K562 (cell line): ENCODE results near the gene ATP6V0E2.

Source experiments
- ATF3 ChIP-seq, 2 experiments: fragments of 450-650 bp in 1 of 2; sonication (generic) in 1 of 2; formaldehyde crosslinking in 1 of 2; IDR thresholded peaks in 1 of 2; conservative IDR thresholded peaks in 1 of 2; 2 replicates each; pipeline versions ENCODE4 v1.6.1 to v1.8.1; 2016 to 2023; ENCODE audit warnings: mild to moderate bottlenecking in 2 of 2, moderate library complexity in 2 of 2, inconsistent platforms in 1 of 2, missing genetic modification reagents in 1 of 2
- BACH1 ChIP-seq: fragments of 200-800 bp; sonication (Bioruptor generic); IDR thresholded peaks from 2 replicates; pipeline ENCODE4 v1.6.1; 2016; ENCODE audit warnings: missing genetic modification characterization, missing compliant biosample characterization
- DNMT1 ChIP-seq: fragments of 450-650 bp; IDR thresholded peaks from 2 replicates; pipeline ENCODE4 v1.6.1; 2016; ENCODE audit warnings: antibody characterized with exemption, mild to moderate bottlenecking
- ETV5 ChIP-seq: sonication (generic); formaldehyde crosslinking; IDR thresholded peaks from 2 replicates; pipeline ENCODE4 v1.4.0; 2020; ENCODE audit warnings: low read depth, mild to moderate bottlenecking, missing genetic modification reagents
- EZH2 ChIP-seq: IDR thresholded peaks from 2 replicates; pipeline ENCODE4 v1.6.1; 2012; ENCODE audit warnings: low read depth, mild to moderate bottlenecking, inconsistent platforms, low read length, borderline replicate concordance
- RFX1 ChIP-seq: fragments of 450-650 bp; IDR thresholded peaks from 2 replicates; pipeline ENCODE4 v1.6.1; 2016; ENCODE audit warnings: mild to moderate bottlenecking, moderate library complexity
- SIX5 ChIP-seq, 2 experiments: IDR thresholded peaks; 2 replicates each; pipeline ENCODE4 v1.6.1; 2011; ENCODE audit warnings: low read length in 2 of 2, borderline replicate concordance in 1 of 2, low read depth in 1 of 2, mild to moderate bottlenecking in 1 of 2, moderate library complexity in 1 of 2; ENCODE audit not compliant: insufficient read depth in 1 of 2
- YY1 ChIP-seq, 3 experiments: IDR thresholded peaks; 2 replicates each; pipeline ENCODE4 v1.6.1; 2011; ENCODE audit warnings: low read length in 2 of 3, mild to moderate bottlenecking in 2 of 3, moderate library complexity in 2 of 3, borderline replicate concordance in 1 of 3, control low read depth in 1 of 3, low read depth in 1 of 3; ENCODE audit not compliant: insufficient read depth in 3 of 3, insufficient replicate concordance in 2 of 3, control insufficient read depth in 1 of 3, insufficient read length in 1 of 3; ENCODE audit errors: extremely low read depth in 1 of 3
- ZFP30 ChIP-seq: fragments of 250-450 bp; sonication (Bioruptor Pico); IDR thresholded peaks from 2 replicates; pipeline ENCODE4 v1.8.0; 2022; ENCODE audit warnings: moderate library complexity, mild to moderate bottlenecking, inconsistent platforms, borderline replicate concordance
- ZSCAN32 ChIP-seq: fragments of 450-650 bp; formaldehyde crosslinking; IDR thresholded peaks from 2 replicates; pipeline ENCODE4 v1.4.0; 2020; ENCODE audit warnings: mild to moderate bottlenecking, moderate library complexity
- TF ChIP-seq, protein P1 (sequence below), 3 experiments: IDR thresholded peaks in 2 of 3; conservative IDR thresholded peaks in 1 of 3; 2 replicates each; pipeline ENCODE4 v1.5.1; 2011 to 2012; ENCODE audit warnings: low read length in 3 of 3, mild to moderate bottlenecking in 3 of 3, control low read depth in 2 of 3, improper control_type of control experiment in 1 of 3, inconsistent platforms in 1 of 3, low read depth in 1 of 3, mixed read lengths in 1 of 3, moderate library complexity in 1 of 3; ENCODE audit not compliant: insufficient read depth in 2 of 3
- TF ChIP-seq, protein P2 (sequence below): sonication (generic); formaldehyde crosslinking; IDR thresholded peaks from 2 replicates; pipeline ENCODE4 v1.9.0; 2022; ENCODE audit warnings: mild to moderate bottlenecking, missing genetic modification reagents

DNA sequence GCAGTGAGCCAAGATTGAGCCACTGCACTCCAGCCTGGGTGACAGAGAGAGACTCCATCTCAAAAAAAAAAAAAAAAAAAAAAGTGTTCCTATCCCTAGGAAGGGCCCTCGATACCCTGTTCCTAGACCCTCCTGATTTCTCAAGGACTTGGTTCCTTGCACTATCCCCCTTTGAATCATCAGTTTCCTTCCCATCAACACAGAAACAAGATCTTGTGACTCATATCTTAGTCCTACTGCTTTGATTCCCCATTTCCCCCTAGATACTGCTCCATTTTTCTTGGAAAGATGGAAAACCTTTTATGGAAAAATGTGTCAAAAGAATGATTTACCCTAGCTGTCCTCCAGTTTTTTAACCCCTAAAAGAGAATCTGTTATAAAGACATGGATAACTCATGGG is 37.3 kb upstream of the ATP6V0E2 start:
- TF ChIP-seq, protein P1, sequence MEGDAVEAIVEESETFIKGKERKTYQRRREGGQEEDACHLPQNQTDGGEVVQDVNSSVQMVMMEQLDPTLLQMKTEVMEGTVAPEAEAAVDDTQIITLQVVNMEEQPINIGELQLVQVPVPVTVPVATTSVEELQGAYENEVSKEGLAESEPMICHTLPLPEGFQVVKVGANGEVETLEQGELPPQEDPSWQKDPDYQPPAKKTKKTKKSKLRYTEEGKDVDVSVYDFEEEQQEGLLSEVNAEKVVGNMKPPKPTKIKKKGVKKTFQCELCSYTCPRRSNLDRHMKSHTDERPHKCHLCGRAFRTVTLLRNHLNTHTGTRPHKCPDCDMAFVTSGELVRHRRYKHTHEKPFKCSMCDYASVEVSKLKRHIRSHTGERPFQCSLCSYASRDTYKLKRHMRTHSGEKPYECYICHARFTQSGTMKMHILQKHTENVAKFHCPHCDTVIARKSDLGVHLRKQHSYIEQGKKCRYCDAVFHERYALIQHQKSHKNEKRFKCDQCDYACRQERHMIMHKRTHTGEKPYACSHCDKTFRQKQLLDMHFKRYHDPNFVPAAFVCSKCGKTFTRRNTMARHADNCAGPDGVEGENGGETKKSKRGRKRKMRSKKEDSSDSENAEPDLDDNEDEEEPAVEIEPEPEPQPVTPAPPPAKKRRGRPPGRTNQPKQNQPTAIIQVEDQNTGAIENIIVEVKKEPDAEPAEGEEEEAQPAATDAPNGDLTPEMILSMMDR (IDR thresholded peaks at IDR 0.05 in 2 of 3, conservative IDR thresholded peaks at IDR 0.05 in 1 of 3; ENCODE audit: insufficient read depth in 2 of 3, low read depth in 1 of 3, low read length in 3 of 3), result no peak
- TF ChIP-seq EZH2, result no peak
- TF ChIP-seq SIX5 (IDR thresholded peaks at IDR 0.05; ENCODE audit: borderline replicate concordance in 1 of 2, insufficient read depth in 1 of 2, low read depth in 1 of 2, low read length in 2 of 2), result no peak
- no peak for TF ChIP-seq BACH1
- no peak for TF ChIP-seq YY1 (IDR thresholded peaks at IDR 0.05; ENCODE audit: borderline replicate concordance in 1 of 3, control insufficient read depth in 1 of 3, extremely low read depth in 1 of 3, insufficient read depth in 3 of 3, insufficient read length in 1 of 3, insufficient replicate concordance in 2 of 3, low read depth in 1 of 3, low read length in 2 of 3)
- TF ChIP-seq ZSCAN32, result no peak
- no peak for TF ChIP-seq ATF3 (IDR thresholded peaks at IDR 0.05)
- no peak for TF ChIP-seq ATF3 (CRISPR knock-in tag; conservative IDR thresholded peaks at IDR 0.05)
- no peak for TF ChIP-seq ZFP30
- TF ChIP-seq ETV5 (CRISPR knock-in tag), result no peak
- TF ChIP-seq DNMT1, result no peak
- TF ChIP-seq RFX1, result no peak
- TF ChIP-seq, protein P2, sequence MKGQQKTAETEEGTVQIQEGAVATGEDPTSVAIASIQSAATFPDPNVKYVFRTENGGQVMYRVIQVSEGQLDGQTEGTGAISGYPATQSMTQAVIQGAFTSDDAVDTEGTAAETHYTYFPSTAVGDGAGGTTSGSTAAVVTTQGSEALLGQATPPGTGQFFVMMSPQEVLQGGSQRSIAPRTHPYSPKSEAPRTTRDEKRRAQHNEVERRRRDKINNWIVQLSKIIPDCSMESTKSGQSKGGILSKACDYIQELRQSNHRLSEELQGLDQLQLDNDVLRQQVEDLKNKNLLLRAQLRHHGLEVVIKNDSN, result no peak
